H1 (cell line): Measurements from ENCODE around the gene NHS. TPM values are rescaled to one million over a fixed set of nuclear protein-coding genes. Genes with fewer than 3 reads are reported as not detected.
"Not testable (repeated sequence)": the region's sequence is repeated elsewhere in the genome, so short reads cannot be mapped to it uniquely, and the experiment has no call there.

ENCODE experiments used
- CTCF ChIA-PET: fragments of 300-600 bp; sonication (Branson Sonifier 250); formaldehyde crosslinking; loops from one replicate; lab custom pipeline; 2021; ENCODE audit not compliant: partially characterized antibody; lab: Charles Lee
- POLR2A ChIA-PET: fragments of 300-600 bp; sonication (Branson Sonifier 250); formaldehyde crosslinking; loops from one replicate; lab custom pipeline; 2021; ENCODE audit warnings: inconsistent platforms; ENCODE audit not compliant: partially characterized antibody; lab: Charles Lee
- DNase-seq, 2 experiments: peaks; one replicate each; pipeline versions ENCODE4 v3.0.0 to v3.0.0-alpha.2; 2010 to 2022; ENCODE audit warnings: low spot score in 2 of 2, low read depth in 1 of 2, mixed read lengths in 1 of 2
- FAIRE-seq: peaks from 2 replicates; lab custom pipeline; 2011; peaks lifted over from hg19 to GRCh38; lab: Jason Lieb, UNC
- H2AFZ ChIP-seq: 2 replicates; pipeline ENCODE4 v1.8.1; 2012; ENCODE audit warnings: low read length, inconsistent platforms
- H2AK5ac ChIP-seq: 2 replicates; pipeline ENCODE4 v1.6.1; 2013; ENCODE audit warnings: low read depth, low read length
- H2BK120ac ChIP-seq: replicated peaks from 2 replicates; pipeline ENCODE3; 2013; ENCODE audit warnings: low read depth, low read length, inconsistent platforms
- H2BK12ac ChIP-seq: 2 replicates; pipeline ENCODE4 v1.6.1; 2013; ENCODE audit warnings: low read depth, low read length
- H2BK15ac ChIP-seq: 2 replicates; pipeline ENCODE4 v1.6.1; 2013; ENCODE audit warnings: low read length
- H2BK20ac ChIP-seq: 2 replicates; pipeline ENCODE4 v1.6.1; 2013; ENCODE audit warnings: low read length
- H2BK5ac ChIP-seq: 2 replicates; pipeline ENCODE4 v1.6.1; 2013; ENCODE audit warnings: low read depth, low read length
- H3K14ac ChIP-seq: 2 replicates; pipeline ENCODE4 v1.6.1; 2013; ENCODE audit warnings: inconsistent platforms; ENCODE audit not compliant: insufficient read length
- H3K18ac ChIP-seq: 2 replicates; pipeline ENCODE4 v1.6.1; 2013; ENCODE audit warnings: low read length; ENCODE audit errors: extremely low read depth
- H3K23ac ChIP-seq: 2 replicates; pipeline ENCODE4 v1.6.1; 2013; ENCODE audit warnings: inconsistent platforms; ENCODE audit not compliant: insufficient read length
- H3K23me2 ChIP-seq: 2 replicates; pipeline ENCODE4 v1.6.1; 2013; ENCODE audit warnings: low read depth, low read length
- H3K27ac ChIP-seq: 2 replicates; pipeline ENCODE4 v1.6.1; 2011; ENCODE audit warnings: low read depth, low read length, inconsistent platforms
- H3K27me3 ChIP-seq, 4 experiments: replicated peaks in 1 of 4; 1 replicate in 1 of 4; 2 replicates in 3 of 4; pipeline versions ENCODE4 v1.6.1 to v1.8.1; 2011 to 2013; ENCODE audit warnings: low read length in 3 of 4, mild to moderate bottlenecking in 3 of 4, inconsistent platforms in 2 of 4, mixed read lengths in 2 of 4, moderate library complexity in 1 of 4; ENCODE audit not compliant: control insufficient read depth in 3 of 4, insufficient read depth in 3 of 4; ENCODE audit errors: extremely low read depth in 1 of 4
- H3K36me3 ChIP-seq, 4 experiments: 2 replicates each; pipeline versions ENCODE4 v1.6.1 to v1.8.1; 2011 to 2013; ENCODE audit warnings: mild to moderate bottlenecking in 4 of 4, low read length in 3 of 4, moderate library complexity in 2 of 4, control low read depth in 1 of 4, inconsistent platforms in 1 of 4; ENCODE audit not compliant: insufficient read depth in 4 of 4, control insufficient read depth in 2 of 4
- H3K4ac ChIP-seq: replicated peaks from 2 replicates; pipeline ENCODE3; 2013; ENCODE audit warnings: low read length, low read depth, mixed read lengths, inconsistent platforms; ENCODE audit not compliant: insufficient read length
- H3K4me1 ChIP-seq, 4 experiments: replicated peaks in 1 of 4; 1 replicate in 1 of 4; 2 replicates in 3 of 4; pipeline versions ENCODE4 v1.6.1 to v1.8.1; 2011 to 2013; ENCODE audit warnings: low read length in 3 of 4, inconsistent platforms in 2 of 4, mixed read lengths in 1 of 4; ENCODE audit not compliant: insufficient read depth in 4 of 4, control insufficient read depth in 3 of 4
- H3K4me2 ChIP-seq, 2 experiments: 2 replicates each; pipeline versions ENCODE4 v1.6.1 to v1.8.1; 2011 to 2013; ENCODE audit warnings: low read depth in 2 of 2, low read length in 2 of 2, control low read depth in 1 of 2, inconsistent platforms in 1 of 2, mild to moderate bottlenecking in 1 of 2; ENCODE audit not compliant: insufficient read depth in 1 of 2
- H3K4me3 ChIP-seq, 4 experiments: fragments of 200-600, 300-600 bp in 1 of 4; sonication (generic), shearing (Covaris generic), sonication (Bioruptor Twin) in 1 of 4; 2 replicates each; pipeline versions ENCODE4 v1.5.1 to v1.8.1; 2011 to 2016; ENCODE audit warnings: low read length in 4 of 4, low read depth in 3 of 4, control low read depth in 2 of 4, inconsistent platforms in 2 of 4, mild to moderate bottlenecking in 2 of 4, mixed read lengths in 1 of 4, moderate library complexity in 1 of 4; ENCODE audit not compliant: insufficient read depth in 2 of 4; ENCODE audit errors: extremely low read depth in 1 of 4
- H3K56ac ChIP-seq: replicated peaks from 2 replicates; pipeline ENCODE3; 2013; ENCODE audit warnings: low read depth, mild to moderate bottlenecking, mixed read lengths, low read length, inconsistent platforms; ENCODE audit not compliant: insufficient read length
- H3K79me1 ChIP-seq: 2 replicates; pipeline ENCODE4 v1.6.1; 2013; ENCODE audit warnings: low read depth, low read length, control low read depth
- H3K79me2 ChIP-seq, 2 experiments: 2 replicates each; pipeline versions ENCODE4 v1.6.1 to v1.8.1; 2012 to 2013; ENCODE audit warnings: low read length in 2 of 2, mild to moderate bottlenecking in 2 of 2, inconsistent platforms in 1 of 2; ENCODE audit not compliant: insufficient read depth in 2 of 2, control insufficient read depth in 1 of 2
- H3K9ac ChIP-seq, 4 experiments: replicated peaks in 1 of 4; 1 replicate in 1 of 4; 2 replicates in 3 of 4; pipeline versions ENCODE4 v1.6.1 to v1.8.1; 2011 to 2013; ENCODE audit warnings: low read depth in 3 of 4, low read length in 3 of 4, control low read depth in 2 of 4, mild to moderate bottlenecking in 2 of 4, moderate library complexity in 2 of 4, inconsistent platforms in 1 of 4; ENCODE audit errors: extremely low read depth in 1 of 4
- H3K9me3 ChIP-seq, 2 experiments: 2 replicates each; pipeline versions ENCODE4 v1.6.1 to v1.8.1; 2012 to 2013; ENCODE audit warnings: mild to moderate bottlenecking in 2 of 2, moderate library complexity in 2 of 2, control low read depth in 1 of 2, inconsistent platforms in 1 of 2, low read depth in 1 of 2, low read length in 1 of 2, mixed read lengths in 1 of 2; ENCODE audit not compliant: insufficient read depth in 2 of 2
- H4K20me1 ChIP-seq, 2 experiments: replicated peaks in 1 of 2; 2 replicates each; pipeline versions ENCODE3 to v1.8.1; 2011 to 2013; ENCODE audit warnings: inconsistent platforms in 2 of 2, low read length in 2 of 2, mild to moderate bottlenecking in 1 of 2; ENCODE audit not compliant: insufficient read depth in 2 of 2, control insufficient read depth in 1 of 2
- H4K5ac ChIP-seq: 2 replicates; pipeline ENCODE4 v1.6.1; 2013; ENCODE audit warnings: low read length, low read depth, mixed read lengths, inconsistent platforms; ENCODE audit not compliant: insufficient read length
- H4K8ac ChIP-seq: 2 replicates; pipeline ENCODE4 v1.8.0; 2013; ENCODE audit warnings: mild to moderate bottlenecking, moderate library complexity, low read length, inconsistent platforms; ENCODE audit not compliant: insufficient read depth; ENCODE audit errors: extremely low read depth
- H4K91ac ChIP-seq: replicated peaks from 2 replicates; pipeline ENCODE3; 2013; ENCODE audit warnings: low read length, mixed read lengths, inconsistent platforms; ENCODE audit not compliant: insufficient read length
- WGBS, 2 experiments: shearing (Covaris generic) in 1 of 2; methylation state at CpG; one replicate each; pipeline versions ENCODE4 v1.1.6 to v1.1.7; 2013 to 2015; ENCODE audit warnings: low lambda C conversion rate in 2 of 2, mixed read lengths in 2 of 2, inconsistent platforms in 1 of 2, low coverage in 1 of 2, missing lambda C conversion rate in 1 of 2; ENCODE audit not compliant: insufficient replicate concordance in 2 of 2, insufficient coverage in 1 of 2, insufficient read length in 1 of 2; ENCODE audit errors: extremely low coverage in 1 of 2, missing lambda C conversion rate in 1 of 2; 5-methylcytosine and 5-hydroxymethylcytosine counted together
- polyA plus RNA-seq, 7 experiments: library from polyadenylated mRNA; depleted of rRNA in 3 of 7; stranded (reverse) in 5 of 7; unstranded in 2 of 7; fragments of >200 nt in 5 of 7; fragments of 200-250 nt in 2 of 7; gene quantifications; 1 replicate in 5 of 7; 2 replicates in 1 of 7; 4 replicates in 1 of 7; pipeline versions ENCODE4 v1.2.1 to v1.2.3, GENCODE V29; 2011 to 2013; ENCODE audit warnings: missing spikeins in 2 of 7, mixed read lengths in 2 of 7
- total RNA-seq: library from RNA; stranded (reverse); fragmentation: NEBNext Ultra II Directional; extraction: Animal tissue kit (Norgen Biotek cat#: 25700); gene quantifications from 2 replicates; pipeline ENCODE4 v1.2.1, GENCODE V29; 2021

The NHS gene
- total and polyA plus RNA-seq, 2 of the 8 experiments (the other 6 are each of a cell fraction or from before 2014, with no cell fraction given) = 2.2 to 6.7 TPM

GRCh38 chrX:17568804-17569203 lies 193.8 kb downstream of the NHS start:
- H2BK120ac ChIP-seq, H4K5ac ChIP-seq, H3K9me3 ChIP-seq, H2BK20ac ChIP-seq, H3K4me1 ChIP-seq, H3K4me2 ChIP-seq, H2AFZ ChIP-seq, CTCF ChIA-PET, H3K14ac ChIP-seq, H3K79me2 ChIP-seq, FAIRE-seq, H3K18ac ChIP-seq, H4K91ac ChIP-seq, H2BK12ac ChIP-seq, H2AK5ac ChIP-seq, H3K79me1 ChIP-seq, H2BK15ac ChIP-seq, H3K27ac ChIP-seq, H3K9ac ChIP-seq, H2BK5ac ChIP-seq, H3K4ac ChIP-seq, H3K56ac ChIP-seq, H4K20me1 ChIP-seq, H3K23ac ChIP-seq, H4K8ac ChIP-seq, H3K36me3 ChIP-seq, DNase-seq, H3K27me3 ChIP-seq, H3K23me2 ChIP-seq, POLR2A ChIA-PET, H3K4me3 ChIP-seq: not testable (repeated sequence)
- WGBS, 2 experiments = 96% methylated on average over 3 of the region's 3 CpGs; no CpG with 5 or more reads in 1 of the 2 experiments
